WTC11 (cell line): ENCODE results near the gene AGAP1.

Experiments
- CREB1 ChIP-seq: sonication (generic); formaldehyde crosslinking; IDR thresholded peaks from 2 replicates; pipeline ENCODE4 v1.8.0; 2023; ENCODE audit warnings: mild to moderate bottlenecking, missing genetic modification reagents
- FOXJ3 ChIP-seq: sonication (generic); formaldehyde crosslinking; IDR thresholded peaks from 2 replicates; pipeline ENCODE4 v1.9.0; 2021; ENCODE audit warnings: missing genetic modification reagents, mild to moderate bottlenecking, borderline replicate concordance
- ZNF138 ChIP-seq: sonication (generic); formaldehyde crosslinking; conservative IDR thresholded peaks from 2 replicates; pipeline ENCODE4 v1.8.1; 2022; ENCODE audit warnings: mild to moderate bottlenecking, moderate library complexity, missing genetic modification reagents
- ZNF396 ChIP-seq: fragments of 250-450 bp; sonication (Bioruptor Pico); IDR thresholded peaks from 2 replicates; pipeline ENCODE4 v1.8.0; 2021; ENCODE audit warnings: mild to moderate bottlenecking, moderate library complexity, borderline replicate concordance
- TF ChIP-seq, protein P1 (sequence below): fragments of 200-600 bp; IDR thresholded peaks from 2 replicates; pipeline ENCODE4 v1.8.0; 2022; ENCODE audit warnings: antibody characterized with exemption
- TF ChIP-seq, protein P2 (sequence below): fragments of 250-450 bp; sonication (Bioruptor Pico); IDR thresholded peaks from 2 replicates; pipeline ENCODE4 v1.9.0; 2021; ENCODE audit warnings: mild to moderate bottlenecking
- TF ChIP-seq, protein P3 (sequence below): sonication (generic); formaldehyde crosslinking; IDR thresholded peaks from 2 replicates; pipeline ENCODE4 v1.8.1; 2023; ENCODE audit warnings: mild to moderate bottlenecking, moderate library complexity, missing genetic modification reagents

DNA sequence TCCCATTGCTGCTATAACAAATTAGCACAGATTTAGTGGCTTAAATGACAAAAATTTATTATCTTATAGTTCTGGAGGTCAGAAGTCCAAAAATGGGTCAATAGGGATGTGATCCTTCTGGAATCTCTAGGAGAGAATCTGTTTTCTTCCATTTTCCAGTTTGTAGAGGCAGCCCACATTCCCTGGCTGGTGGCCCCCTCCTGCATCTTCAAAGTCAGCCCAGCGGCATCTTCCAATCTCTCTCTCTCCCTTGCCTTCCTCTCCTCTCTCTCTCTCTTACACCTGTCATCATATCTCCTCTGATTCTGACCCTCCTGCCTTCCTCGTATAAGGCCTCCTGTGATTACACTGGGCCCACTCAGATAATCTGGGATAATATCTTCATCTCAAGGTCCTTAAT lies 3.9 kb upstream of the AGAP1 start:
- TF ChIP-seq ZNF138 (CRISPR knock-in tag) = no peak
- TF ChIP-seq, protein P1, sequence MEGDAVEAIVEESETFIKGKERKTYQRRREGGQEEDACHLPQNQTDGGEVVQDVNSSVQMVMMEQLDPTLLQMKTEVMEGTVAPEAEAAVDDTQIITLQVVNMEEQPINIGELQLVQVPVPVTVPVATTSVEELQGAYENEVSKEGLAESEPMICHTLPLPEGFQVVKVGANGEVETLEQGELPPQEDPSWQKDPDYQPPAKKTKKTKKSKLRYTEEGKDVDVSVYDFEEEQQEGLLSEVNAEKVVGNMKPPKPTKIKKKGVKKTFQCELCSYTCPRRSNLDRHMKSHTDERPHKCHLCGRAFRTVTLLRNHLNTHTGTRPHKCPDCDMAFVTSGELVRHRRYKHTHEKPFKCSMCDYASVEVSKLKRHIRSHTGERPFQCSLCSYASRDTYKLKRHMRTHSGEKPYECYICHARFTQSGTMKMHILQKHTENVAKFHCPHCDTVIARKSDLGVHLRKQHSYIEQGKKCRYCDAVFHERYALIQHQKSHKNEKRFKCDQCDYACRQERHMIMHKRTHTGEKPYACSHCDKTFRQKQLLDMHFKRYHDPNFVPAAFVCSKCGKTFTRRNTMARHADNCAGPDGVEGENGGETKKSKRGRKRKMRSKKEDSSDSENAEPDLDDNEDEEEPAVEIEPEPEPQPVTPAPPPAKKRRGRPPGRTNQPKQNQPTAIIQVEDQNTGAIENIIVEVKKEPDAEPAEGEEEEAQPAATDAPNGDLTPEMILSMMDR = no peak
- TF ChIP-seq, protein P2, sequence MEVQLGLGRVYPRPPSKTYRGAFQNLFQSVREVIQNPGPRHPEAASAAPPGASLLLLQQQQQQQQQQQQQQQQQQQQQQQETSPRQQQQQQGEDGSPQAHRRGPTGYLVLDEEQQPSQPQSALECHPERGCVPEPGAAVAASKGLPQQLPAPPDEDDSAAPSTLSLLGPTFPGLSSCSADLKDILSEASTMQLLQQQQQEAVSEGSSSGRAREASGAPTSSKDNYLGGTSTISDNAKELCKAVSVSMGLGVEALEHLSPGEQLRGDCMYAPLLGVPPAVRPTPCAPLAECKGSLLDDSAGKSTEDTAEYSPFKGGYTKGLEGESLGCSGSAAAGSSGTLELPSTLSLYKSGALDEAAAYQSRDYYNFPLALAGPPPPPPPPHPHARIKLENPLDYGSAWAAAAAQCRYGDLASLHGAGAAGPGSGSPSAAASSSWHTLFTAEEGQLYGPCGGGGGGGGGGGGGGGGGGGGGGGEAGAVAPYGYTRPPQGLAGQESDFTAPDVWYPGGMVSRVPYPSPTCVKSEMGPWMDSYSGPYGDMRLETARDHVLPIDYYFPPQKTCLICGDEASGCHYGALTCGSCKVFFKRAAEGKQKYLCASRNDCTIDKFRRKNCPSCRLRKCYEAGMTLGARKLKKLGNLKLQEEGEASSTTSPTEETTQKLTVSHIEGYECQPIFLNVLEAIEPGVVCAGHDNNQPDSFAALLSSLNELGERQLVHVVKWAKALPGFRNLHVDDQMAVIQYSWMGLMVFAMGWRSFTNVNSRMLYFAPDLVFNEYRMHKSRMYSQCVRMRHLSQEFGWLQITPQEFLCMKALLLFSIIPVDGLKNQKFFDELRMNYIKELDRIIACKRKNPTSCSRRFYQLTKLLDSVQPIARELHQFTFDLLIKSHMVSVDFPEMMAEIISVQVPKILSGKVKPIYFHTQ (CRISPR knock-in tag) = no peak
- TF ChIP-seq FOXJ3 = no peak
- TF ChIP-seq, protein P3, sequence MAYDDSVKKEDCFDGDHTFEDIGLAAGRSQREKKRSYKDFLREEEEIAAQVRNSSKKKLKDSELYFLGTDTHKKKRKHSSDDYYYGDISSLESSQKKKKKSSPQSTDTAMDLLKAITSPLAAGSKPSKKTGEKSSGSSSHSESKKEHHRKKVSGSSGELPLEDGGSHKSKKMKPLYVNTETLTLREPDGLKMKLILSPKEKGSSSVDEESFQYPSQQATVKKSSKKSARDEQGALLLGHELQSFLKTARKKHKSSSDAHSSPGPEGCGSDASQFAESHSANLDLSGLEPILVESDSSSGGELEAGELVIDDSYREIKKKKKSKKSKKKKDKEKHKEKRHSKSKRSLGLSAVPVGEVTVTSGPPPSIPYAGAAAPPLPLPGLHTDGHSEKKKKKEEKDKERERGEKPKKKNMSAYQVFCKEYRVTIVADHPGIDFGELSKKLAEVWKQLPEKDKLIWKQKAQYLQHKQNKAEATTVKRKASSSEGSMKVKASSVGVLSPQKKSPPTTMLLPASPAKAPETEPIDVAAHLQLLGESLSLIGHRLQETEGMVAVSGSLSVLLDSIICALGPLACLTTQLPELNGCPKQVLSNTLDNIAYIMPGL (CRISPR knock-in tag) = no peak
- TF ChIP-seq ZNF396 (CRISPR knock-in tag) = no peak
- TF ChIP-seq CREB1 (CRISPR knock-in tag) = no peak
